ENCODE measurements around the gene ZNF324. TPM values are rescaled to one million over a fixed set of nuclear protein-coding genes. Genes with fewer than 3 reads are reported as not detected.

ZNF324 gene
- total and polyA plus RNA-seq, 7 donors: 3.6 to 16.4 (median 10.5) TPM

DNA sequence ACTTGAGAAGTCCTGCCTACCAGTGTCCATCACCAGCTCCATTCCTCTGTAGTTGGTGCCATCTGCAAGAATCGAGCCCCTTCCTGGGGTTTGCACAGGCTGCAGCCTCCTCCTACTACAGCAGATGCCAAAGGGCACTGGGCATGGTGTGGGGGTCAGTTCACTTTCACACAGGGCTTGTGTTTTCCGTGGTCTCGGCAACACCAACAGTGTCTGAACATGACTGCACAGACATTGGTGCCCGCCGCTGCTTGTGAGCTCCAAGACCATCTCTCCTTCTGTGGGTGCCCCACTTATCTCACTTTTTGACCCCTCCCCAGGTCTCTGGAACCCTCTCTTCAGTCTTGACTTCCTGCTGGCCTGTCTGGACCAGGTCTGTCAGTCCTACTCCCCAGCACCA, 24.5 kb downstream of the ZNF324 start:
- Histone ChIP-seq H3K27me3 (no peaks in the 10 kb centered on the region), H3K4me1 (no peaks in the 10 kb centered on the region), H3K36me3 (no peaks in the 10 kb centered on the region), H3K4me3 (no peak overlapping the region), H3K9me3 (no peaks in the 10 kb centered on the region), H3K27ac (no peak overlapping the region)
- intact Hi-C loops (cut with DNase I): no loop called here
- DNase-seq: no peak
- TF ChIP-seq CTCF (IDR thresholded peaks at IDR 0.05): no peak
- TF ChIP-seq EP300 (IDR thresholded peaks at IDR 0.05): no peak
- TF ChIP-seq POLR2A (IDR thresholded peaks at IDR 0.05): no peak
- no peak for TF ChIP-seq POLR2AphosphoS5 (IDR thresholded peaks at IDR 0.05)
- 88 to 91% methylated on average over 5 of the region's 5 CpGs for WGBS, 2 donors

GRCh38 chr19:58492265-58492664, 25.4 kb downstream of the ZNF324 start:
- Histone ChIP-seq H3K4me1 (no peaks in the 10 kb centered on the region), H3K4me3 (no peak overlapping the region), H3K36me3 (no peaks in the 10 kb centered on the region), H3K27me3 (no peaks in the 10 kb centered on the region), H3K9me3 (no peaks in the 10 kb centered on the region), H3K27ac (no peak overlapping the region)
- WGBS, 2 donors: 92 to 93% methylated on average over 14 of the region's 14 CpGs
- TF ChIP-seq EP300 (IDR thresholded peaks at IDR 0.05) (no peak), POLR2AphosphoS5 (IDR thresholded peaks at IDR 0.05) (no peak), POLR2A (IDR thresholded peaks at IDR 0.05) (no peak), CTCF (IDR thresholded peaks at IDR 0.05) (no peak)
- DNase-seq: no peak
- intact Hi-C loops (cut with DNase I): no loop called here

DNA sequence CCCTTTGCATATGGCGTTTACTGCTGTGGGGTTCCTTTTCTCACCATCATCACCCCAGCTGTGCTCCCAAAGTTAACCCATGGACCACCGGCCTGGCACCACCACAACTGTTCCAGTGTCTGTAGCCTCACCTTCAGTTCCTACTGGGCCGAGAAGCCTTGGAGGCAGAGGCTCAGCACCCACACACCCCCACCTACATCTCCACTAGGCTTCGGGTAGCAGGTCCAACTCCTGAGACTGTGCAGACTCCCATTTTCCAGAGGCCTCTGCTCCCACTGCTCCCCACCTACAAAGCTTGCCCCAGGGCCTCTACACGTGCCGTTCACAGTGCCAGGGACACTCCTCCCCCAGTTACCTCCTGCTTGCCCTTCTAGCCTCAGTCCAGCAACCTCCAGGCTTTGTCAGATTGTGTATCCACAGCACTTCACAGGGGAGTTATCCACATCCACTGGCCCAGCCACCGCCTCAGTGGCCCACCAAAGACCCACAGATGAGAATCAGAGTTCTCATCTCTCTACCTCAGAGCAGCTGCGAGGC, 30.8 kb downstream of the ZNF324 start:
- no peak overlapping the region for H3K27ac ChIP-seq
- intact Hi-C loops (cut with DNase I): loop anchor here (2.0 kb wide), 1 partner anchor 47 kb away; the partner anchor contains the start of gene ZNF324B
- TF ChIP-seq CTCF (IDR thresholded peaks at IDR 0.05) (no peak), EP300 (IDR thresholded peaks at IDR 0.05) (no peak), POLR2A (IDR thresholded peaks at IDR 0.05) (no peak), POLR2AphosphoS5 (IDR thresholded peaks at IDR 0.05) (no peak)
- DNase-seq: no peak
- H3K4me3 ChIP-seq: no peak overlapping the region
- 87 to 92% methylated on average over 8 of the region's 8 CpGs for whole genome bisulfite sequencing, 2 donors
- peaks cover 0 to 23% (median 20%) of the 10 kb centered on the region in 4 donors for H3K4me1 ChIP-seq
- no peaks in the 10 kb centered on the region for H3K9me3 ChIP-seq
- H3K27me3 ChIP-seq: no peaks in the 10 kb centered on the region
- H3K36me3 ChIP-seq: no peaks in the 10 kb centered on the region

GRCh38 chr19:58498316-58499020, 31.6 kb downstream of the ZNF324 start:
- Histone ChIP-seq H3K9me3 (no peaks in the 10 kb centered on the region), H3K27ac (peak overlapping the region; percentile 10 to 85 (median 78))
- WGBS, 2 donors: 61 to 86% methylated on average over 22 of the region's 22 CpGs

More at GRCh38 chr19:58498316-58499020, 31.6 kb downstream of the ZNF324 start:
- no peak for DNase-seq
- intact Hi-C loops (cut with DNase I): loop anchor here (2.0 kb wide), 1 partner anchor 48 kb away; the partner anchor contains the start of gene ZNF324B
- Histone ChIP-seq H3K27me3 (no peaks in the 10 kb centered on the region), H3K4me1 (peaks cover 0 to 23% (median 20%) of the 10 kb centered on the region in 4 donors), H3K4me3 (peak overlapping the region; percentile 48 to 60 (median 54)), H3K36me3 (no peaks in the 10 kb centered on the region)
- no peak for TF ChIP-seq POLR2A (IDR thresholded peaks at IDR 0.05)
- TF ChIP-seq CTCF (IDR thresholded peaks at IDR 0.05): no peak
- no peak for TF ChIP-seq EP300 (IDR thresholded peaks at IDR 0.05)
- no peak for TF ChIP-seq POLR2AphosphoS5 (IDR thresholded peaks at IDR 0.05)
